ENCODE results near the gene LGSN. TPM values are rescaled to one million over a fixed set of nuclear protein-coding genes. Genes with fewer than 3 reads are reported as not detected.
"Not testable (repeated sequence)": the region's sequence is repeated elsewhere in the genome, so short reads cannot be mapped to it uniquely, and the experiment has no call there.

LGSN gene
- total RNA-seq (2021; fragmentation: NEBNext Ultra II Directional; extraction: Animal tissue kit (Norgen Biotek cat#: 25700)), result not detected
- long read RNA-seq, result 0 reads

- Mint-ChIP-seq H3K4me1 (ENCODE audit: low read depth) (peaks cover under 1% of the 10 kb centered on the region; the same call in 1 of the 2 replicates), H3K27me3 (ENCODE audit: insufficient read depth) (peaks cover 9% of the 10 kb centered on the region; the same call in 1 of the 2 replicates), H3K36me3 (ENCODE audit: low read depth) (no peaks in the 10 kb centered on the region), H3K4me3 (no peak within 1 kb of the TSS), H3K9me3 (no peaks in the 10 kb centered on the region), H3K27ac (no peak within 1 kb of the TSS)
- no peak for TF ChIP-seq CTCF (IDR thresholded peaks at IDR 0.05)
- DNase-seq, result no peak
Measured at GRCh38 chr6:63319939-63320338, at the start of gene LGSN. Gene LGSN (minus strand): TSS chr6:63319983. CDS start chr6:63319943, 40 bp downstream.

- Mint-ChIP-seq H3K4me1 (ENCODE audit: low read depth) (no peaks in the 10 kb centered on the region), H3K9me3 (no peaks in the 10 kb centered on the region), H3K27ac (no peak overlapping the region), H3K27me3 (ENCODE audit: insufficient read depth) (peaks cover 10% of the 10 kb centered on the region), H3K4me3 (no peak overlapping the region), H3K36me3 (ENCODE audit: low read depth) (no peaks in the 10 kb centered on the region)
- no peak for DNase-seq
- TF ChIP-seq CTCF (IDR thresholded peaks at IDR 0.05), result no peak
Measured at GRCh38 chr6:63368347-63368746, 48.6 kb upstream of the LGSN start.

- H3K27ac Mint-ChIP-seq; H3K9me3 Mint-ChIP-seq; DNase-seq; H3K4me3 Mint-ChIP-seq; H3K4me1 Mint-ChIP-seq (ENCODE audit: low read depth); H3K36me3 Mint-ChIP-seq (ENCODE audit: low read depth): not testable (repeated sequence)
- peaks cover 19% of the 10 kb centered on the region for H3K27me3 Mint-ChIP-seq (ENCODE audit: insufficient read depth)
Measured at GRCh38 chr6:63362500-63363120, 42.8 kb upstream of the LGSN start.

- not testable (repeated sequence) for H3K9me3 Mint-ChIP-seq; H3K4me1 Mint-ChIP-seq (ENCODE audit: low read depth); H3K27me3 Mint-ChIP-seq (ENCODE audit: insufficient read depth); H3K4me3 Mint-ChIP-seq; H3K36me3 Mint-ChIP-seq (ENCODE audit: low read depth); DNase-seq; H3K27ac Mint-ChIP-seq
Measured at GRCh38 chr6:63357384-63357783, 37.6 kb upstream of the LGSN start.

GRCh38 chr6:63355632-63356031 is 35.8 kb upstream of the LGSN start:
- no peak for TF ChIP-seq CTCF (IDR thresholded peaks at IDR 0.05)
- Mint-ChIP-seq H3K9me3 (no peaks in the 10 kb centered on the region), H3K27me3 (ENCODE audit: insufficient read depth) (peaks cover 9% of the 10 kb centered on the region), H3K36me3 (ENCODE audit: low read depth) (no peaks in the 10 kb centered on the region), H3K27ac (no peak overlapping the region), H3K4me1 (ENCODE audit: low read depth) (peaks cover 22% of the 10 kb centered on the region), H3K4me3 (no peak overlapping the region)
- DNase-seq, result no peak

- no peak for TF ChIP-seq CTCF (IDR thresholded peaks at IDR 0.05)
- Mint-ChIP-seq H3K4me1 (ENCODE audit: low read depth) (peaks cover 39% of the 10 kb centered on the region), H3K36me3 (ENCODE audit: low read depth) (no peaks in the 10 kb centered on the region), H3K27ac (no peak overlapping the region), H3K27me3 (ENCODE audit: insufficient read depth) (peaks cover 2% of the 10 kb centered on the region; the same call in 1 of the 2 replicates), H3K9me3 (no peaks in the 10 kb centered on the region), H3K4me3 (no peak overlapping the region)
- DNase-seq, result no peak
Measured at GRCh38 chr6:63353286-63353630, 33.5 kb upstream of the LGSN start.
